Heart right ventricle (tissue), 16 donors: ENCODE measurements around the gene CD109. TPM values are rescaled to one million over a fixed set of nuclear protein-coding genes. Genes with fewer than 3 reads are reported as not detected.

Experiments used
- ATAC-seq, 8 donors: fragments of 200-7000 bp; cut with Tn5 transposase; one replicate each; pipeline ENCODE4 v1.9.1; 2020; ENCODE audit warnings: mild to moderate bottlenecking in 8 of 8, moderate library complexity in 8 of 8, moderate number of reproducible peaks in 1 of 8
- DNase-seq, 2 donors: peaks; one replicate each; pipeline ENCODE4 v3.0.0-alpha.2; 2020
- H3K27ac ChIP-seq, 10 donors: fragments of 200-600 bp; sonication (generic) in 2 of 10; one replicate each; pipeline versions ENCODE4 v1.5.0 to v1.8.0; 2020 to 2022; ENCODE audit warnings: mild to moderate bottlenecking in 3 of 10
- H3K27me3 ChIP-seq, 7 donors: fragments of 200-600 bp; one replicate each; pipeline ENCODE4 v1.8.0; 2021 to 2022; ENCODE audit warnings: mild to moderate bottlenecking in 2 of 7
- H3K36me3 ChIP-seq, 9 donors: fragments of 200-600 bp; sonication (generic) in 1 of 9; one replicate each; pipeline versions ENCODE4 v1.5.0 to v1.8.0; 2020 to 2022; ENCODE audit warnings: mild to moderate bottlenecking in 2 of 9
- H3K4me1 ChIP-seq, 9 donors: fragments of 200-600 bp; sonication (generic) in 1 of 9; one replicate each; pipeline versions ENCODE4 v1.5.0 to v1.8.0; 2020 to 2022; ENCODE audit warnings: mild to moderate bottlenecking in 4 of 9
- H3K4me3 ChIP-seq, 10 donors: fragments of 200-600 bp; sonication (generic) in 2 of 10; one replicate each; pipeline versions ENCODE4 v1.5.0 to v1.8.0; 2020 to 2022; ENCODE audit warnings: mild to moderate bottlenecking in 7 of 10, moderate library complexity in 2 of 10
- H3K9me3 ChIP-seq, 11 donors: fragments of 200-600 bp in 10 of 11; sonication (generic) in 2 of 11; one replicate each; pipeline versions ENCODE4 v1.5.0 to v1.8.0; 2013 to 2022; ENCODE audit warnings: mild to moderate bottlenecking in 2 of 11, control low read depth in 1 of 11, moderate library complexity in 1 of 11
- WGBS, 2 donors: extraction: QIAGEN DNeasy Blood & Tissue Kit; methylation state at CpG; one replicate each; pipeline ENCODE4 v1.1.7; 2013; ENCODE audit warnings: inconsistent platforms in 1 of 2; 5-methylcytosine and 5-hydroxymethylcytosine counted together
- intact Hi-C, 10 donors: fragments of 100-400 bp; cut with DNase I; formaldehyde crosslinking; loops; one replicate each; pipeline versions ENCODE4 v1.11.1 to v1.14.2; 2022
- polyA plus RNA-seq, 2 donors: library from polyadenylated mRNA; stranded (reverse); fragments of 200-250 nt; gene quantifications; one replicate each; pipeline ENCODE4 v1.2.3, GENCODE V29; 2013
- total RNA-seq, 10 donors: library from RNA; stranded (reverse); fragmentation: NEBNext Ultra II Directional in 3 of 10; extraction: Animal tissue kit (Norgen Biotek cat#: 25700) in 3 of 10; gene quantifications; one replicate each; pipeline versions ENCODE4 v1.2.1 to v1.2.4, GENCODE V29; 2021 to 2023
- TF ChIP-seq, protein P1 (sequence below), 9 donors: fragments of 200-600 bp; sonication (generic) in 2 of 9; IDR thresholded peaks; one replicate each; pipeline versions ENCODE4 v1.5.0 to v1.8.0; 2021 to 2022; ENCODE audit warnings: antibody characterized with exemption in 9 of 9, mild to moderate bottlenecking in 5 of 9, moderate library complexity in 1 of 9
- donor health status: Arrhythmogenic right ventricular cardiomyopathy.
- donor health status: ischemic (EF 13 %, LVEDD 7.1; RV severe dilation, severe dysfunction).
- donor health status: healthy with polysubstance abuse.
- donor health status: DM: no; HTN: yes; CAD: no.
- donor health status: DM: no; HTN: no; CAD: no.
- donor health status: ischemic (EF 25% LVEDD 6.9; RV normal size, moderate dysfunction).
- donor health status: ischemic (EF 25% LVEDD 5.7; RV mildly dilated, moderate dysfunction).
- donor health status: healthy.
- donor health status: DM: yes; HTN: yes; CAD: no.
- donor health status: Ischemic cardiomyopathy.
- donor health status: ischemic (EF 35%, LVEDD 5.7; RV mildly dilated, moderate dysfunction).
- donor health status: nonischemic (EF 11% LVEDD 7.7; RV severe dilation, severe dysfunction).
- donor health status: DM: yes; HTN: yes; CAD: no.
- donor health status: PGD.
- donor health status: ischemic (EF 29% LVEDD 5.4; RV normal size, mild dysfunction).
- donor health status: nonischemic (EF 23%, LVEDD 6.1; RV moderate dilation, normal function).

The CD109 gene
- total and polyA plus RNA-seq, 12 donors, result 2.3 to 15.4 (median 7.9) TPM

DNA sequence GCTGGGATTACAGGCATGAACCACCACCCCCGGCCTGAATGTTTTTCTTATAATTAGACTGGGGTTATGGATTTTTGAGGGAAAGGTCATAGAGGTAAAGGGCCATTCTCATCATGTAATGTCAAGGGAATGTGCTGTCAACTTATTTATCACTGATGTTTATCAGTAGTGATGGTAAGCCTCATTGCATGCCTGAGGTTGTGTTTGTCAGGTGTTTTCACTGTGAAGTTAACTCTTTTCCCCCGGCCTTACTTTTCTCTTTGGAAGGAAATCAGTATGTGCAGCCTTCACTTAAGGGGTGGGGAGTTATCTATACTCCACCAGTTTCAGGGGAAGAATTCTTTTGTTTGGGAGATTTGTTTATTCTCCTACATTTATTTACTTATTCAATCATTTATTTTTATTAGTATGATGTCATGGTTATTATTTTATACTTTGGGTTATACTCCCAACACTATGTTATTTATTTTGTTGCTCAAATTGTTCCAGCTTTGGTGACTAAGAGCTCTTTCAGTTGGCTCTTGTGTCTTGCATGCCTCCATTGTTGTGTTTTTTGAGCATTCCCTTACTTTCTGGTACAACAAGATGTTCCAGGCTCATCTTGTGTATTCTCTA, 39.4 kb upstream of the CD109 start:
- no peaks in the 10 kb centered on the region for H3K27me3 ChIP-seq
- TF ChIP-seq, protein P1, sequence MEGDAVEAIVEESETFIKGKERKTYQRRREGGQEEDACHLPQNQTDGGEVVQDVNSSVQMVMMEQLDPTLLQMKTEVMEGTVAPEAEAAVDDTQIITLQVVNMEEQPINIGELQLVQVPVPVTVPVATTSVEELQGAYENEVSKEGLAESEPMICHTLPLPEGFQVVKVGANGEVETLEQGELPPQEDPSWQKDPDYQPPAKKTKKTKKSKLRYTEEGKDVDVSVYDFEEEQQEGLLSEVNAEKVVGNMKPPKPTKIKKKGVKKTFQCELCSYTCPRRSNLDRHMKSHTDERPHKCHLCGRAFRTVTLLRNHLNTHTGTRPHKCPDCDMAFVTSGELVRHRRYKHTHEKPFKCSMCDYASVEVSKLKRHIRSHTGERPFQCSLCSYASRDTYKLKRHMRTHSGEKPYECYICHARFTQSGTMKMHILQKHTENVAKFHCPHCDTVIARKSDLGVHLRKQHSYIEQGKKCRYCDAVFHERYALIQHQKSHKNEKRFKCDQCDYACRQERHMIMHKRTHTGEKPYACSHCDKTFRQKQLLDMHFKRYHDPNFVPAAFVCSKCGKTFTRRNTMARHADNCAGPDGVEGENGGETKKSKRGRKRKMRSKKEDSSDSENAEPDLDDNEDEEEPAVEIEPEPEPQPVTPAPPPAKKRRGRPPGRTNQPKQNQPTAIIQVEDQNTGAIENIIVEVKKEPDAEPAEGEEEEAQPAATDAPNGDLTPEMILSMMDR (IDR thresholded peaks at IDR 0.05), result no peak
- ATAC-seq (no peak), DNase-seq (no peak)
- H3K4me3 ChIP-seq, result no peak overlapping the region
- H3K4me1 ChIP-seq, result peaks cover 0 to 25% (median 15%) of the 10 kb centered on the region in 9 donors
- H3K36me3 ChIP-seq, result no peaks in the 10 kb centered on the region
- H3K27ac ChIP-seq, result no peak overlapping the region
- intact Hi-C loops, result no loop called here
- WGBS, 2 donors, result 95 to 98% methylated on average over 2 of the region's 2 CpGs
- no peaks in the 10 kb centered on the region for H3K9me3 ChIP-seq

DNA sequence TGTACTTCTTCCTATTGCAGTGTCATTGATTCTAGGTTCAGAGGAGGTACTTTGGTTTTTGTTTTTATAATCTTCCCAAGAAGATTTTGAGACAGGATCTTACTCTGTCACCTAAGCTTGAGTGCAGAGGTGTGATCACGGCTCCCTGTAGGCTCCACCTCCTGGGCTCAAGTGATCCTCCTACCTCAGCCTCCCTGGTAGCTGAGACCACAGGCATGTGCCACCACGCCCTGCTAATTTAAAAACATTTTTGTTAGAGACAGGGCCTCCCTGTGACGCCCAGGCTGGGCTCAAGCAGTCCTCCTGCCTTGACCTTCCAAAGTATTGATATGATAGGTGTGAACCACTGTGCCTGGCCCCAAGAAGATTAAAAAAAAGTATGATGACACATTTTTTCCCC, 38.8 kb upstream of the CD109 start:
- Histone ChIP-seq H3K27me3 (no peaks in the 10 kb centered on the region), H3K9me3 (no peaks in the 10 kb centered on the region), H3K27ac (no peak overlapping the region), H3K4me3 (no peak overlapping the region), H3K36me3 (no peaks in the 10 kb centered on the region), H3K4me1 (peaks cover 0 to 20% (median 14%) of the 10 kb centered on the region in 9 donors)
- no peak for DNase-seq
- TF ChIP-seq, protein P1 (IDR thresholded peaks at IDR 0.05), result no peak
- intact Hi-C loops, result no loop called here
- no peak for ATAC-seq
- WGBS, 2 donors, result 93% methylated on average over 3 of the region's 3 CpGs

DNA sequence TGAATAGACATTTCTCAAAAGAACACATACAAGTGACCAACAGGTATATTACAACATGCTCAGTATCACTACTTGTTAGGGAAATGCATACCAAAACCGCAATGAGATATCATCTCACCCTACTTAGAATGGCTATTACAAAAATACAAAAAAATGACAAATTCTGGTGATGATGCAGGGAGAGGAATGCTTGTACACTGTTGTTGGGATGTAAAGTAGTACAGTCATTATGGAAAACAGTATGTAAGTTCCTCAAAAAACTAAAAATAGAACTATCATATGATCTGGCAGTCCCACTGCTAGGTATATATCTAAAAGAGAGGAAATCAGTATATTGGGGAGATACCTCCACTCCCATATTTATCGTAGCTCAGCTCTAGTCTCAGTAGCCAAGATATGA, 31.3 kb upstream of the CD109 start:
- no peaks in the 10 kb centered on the region for H3K9me3 ChIP-seq
- WGBS, 2 donors, result 85 to 87% methylated on average over 2 of the region's 2 CpGs
- DNase-seq (no peak), ATAC-seq (no peak)
- TF ChIP-seq, protein P1 (IDR thresholded peaks at IDR 0.05), result no peak
- H3K36me3 ChIP-seq, result no peaks in the 10 kb centered on the region
- H3K4me3 ChIP-seq, result no peak overlapping the region
- H3K27ac ChIP-seq, result no peak overlapping the region
- H3K4me1 ChIP-seq, result peaks cover 0 to 5% (median 0%) of the 10 kb centered on the region in 9 donors
- peaks cover 0 to 7% (median 0%) of the 10 kb centered on the region in 7 donors for H3K27me3 ChIP-seq
- intact Hi-C loops, result no loop called here

DNA sequence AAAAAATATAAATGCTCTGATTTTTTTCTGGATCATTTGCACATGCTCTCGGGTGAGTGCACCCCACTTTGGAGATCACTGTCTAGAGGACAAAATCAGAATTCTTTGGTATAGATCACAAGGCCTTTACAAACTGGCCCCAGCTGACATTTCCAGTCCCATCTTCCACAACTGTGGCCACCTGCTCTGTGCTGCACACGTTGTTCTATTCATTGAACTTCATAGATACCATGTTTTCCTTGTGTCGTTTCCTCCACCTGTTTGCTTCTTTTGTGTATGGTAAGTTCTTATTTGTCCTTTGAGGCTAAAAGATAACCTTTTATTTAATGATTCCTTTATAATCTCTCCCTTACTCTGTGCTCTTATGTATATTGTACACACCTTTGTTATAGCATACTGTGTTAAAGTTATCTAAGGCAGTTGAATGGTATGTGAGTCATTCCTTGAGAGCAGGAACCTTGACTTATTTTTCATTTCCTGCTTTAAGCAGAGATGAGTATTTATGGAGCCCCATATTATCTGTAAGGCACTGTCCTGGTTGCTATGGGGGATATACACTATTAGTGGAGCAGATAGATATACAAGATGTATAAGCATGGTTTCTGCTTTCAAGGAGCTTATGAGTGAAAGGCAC, 30.2 kb upstream of the CD109 start:
- Histone ChIP-seq H3K4me3 (no peak overlapping the region), H3K27me3 (peaks cover 0 to 7% (median 0%) of the 10 kb centered on the region in 7 donors), H3K36me3 (no peaks in the 10 kb centered on the region), H3K27ac (no peak overlapping the region), H3K9me3 (no peaks in the 10 kb centered on the region), H3K4me1 (peaks cover 0 to 5% (median 0%) of the 10 kb centered on the region in 9 donors)
- DNase-seq, result no peak
- WGBS, 2 donors, result 69 to 71% methylated on average over 3 of the region's 3 CpGs
- intact Hi-C loops, result no loop called here
- no peak for ATAC-seq
- TF ChIP-seq, protein P1 (IDR thresholded peaks at IDR 0.05), result no peak
